Embryonic facial prominence (tissue), 1 donor: Measurements from ENCODE around the gene CRIP2.
A peak's percentile ranks its signal among the peaks of the same experiment; 100 is the strongest.

Experiments
- DNase-seq: peaks from one replicate; pipeline ENCODE4 v3.0.0-alpha.2; 2016; ENCODE audit errors: extremely low spot score

The CRIP2 gene

DNA sequence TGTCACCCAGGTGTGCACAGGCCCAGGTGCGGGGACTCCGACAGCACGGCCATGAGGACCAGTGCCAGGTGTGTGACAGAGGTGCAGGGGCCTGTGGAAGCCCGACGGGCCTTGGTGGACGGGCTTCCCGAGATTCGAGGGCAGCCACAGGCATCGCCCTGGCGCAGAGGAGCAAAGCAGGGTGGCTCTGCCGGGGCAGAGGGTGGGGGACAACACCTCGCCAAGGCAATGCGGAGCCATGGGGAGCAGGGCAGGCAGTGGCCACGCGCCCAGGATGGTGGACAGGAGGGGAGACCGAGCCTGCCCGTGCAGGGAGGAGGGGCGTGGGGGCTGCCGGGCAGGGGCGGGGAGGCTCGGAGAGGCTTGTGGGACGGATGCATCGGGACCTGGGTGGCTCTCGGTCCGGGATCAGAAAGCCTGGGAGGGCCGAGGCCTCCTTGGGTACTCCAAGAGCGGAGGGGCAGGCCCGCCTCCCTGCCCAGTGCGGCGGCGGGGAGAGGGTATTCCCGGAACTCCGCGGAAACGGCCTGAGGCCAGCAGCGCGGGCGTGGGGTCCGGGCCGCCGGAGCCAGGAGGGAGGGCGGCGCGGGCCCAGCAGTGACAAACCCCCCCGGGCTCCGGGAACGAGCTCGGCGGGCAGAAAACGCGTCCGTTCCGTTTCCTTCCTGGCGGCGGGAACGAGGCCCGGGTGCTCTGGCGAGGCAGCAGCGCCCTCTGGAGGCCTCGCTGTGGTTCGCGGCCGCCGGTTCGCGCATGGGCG lies 53.4 kb downstream of the CRIP2 start:
- peak; percentile 28 for DNase-seq

DNA sequence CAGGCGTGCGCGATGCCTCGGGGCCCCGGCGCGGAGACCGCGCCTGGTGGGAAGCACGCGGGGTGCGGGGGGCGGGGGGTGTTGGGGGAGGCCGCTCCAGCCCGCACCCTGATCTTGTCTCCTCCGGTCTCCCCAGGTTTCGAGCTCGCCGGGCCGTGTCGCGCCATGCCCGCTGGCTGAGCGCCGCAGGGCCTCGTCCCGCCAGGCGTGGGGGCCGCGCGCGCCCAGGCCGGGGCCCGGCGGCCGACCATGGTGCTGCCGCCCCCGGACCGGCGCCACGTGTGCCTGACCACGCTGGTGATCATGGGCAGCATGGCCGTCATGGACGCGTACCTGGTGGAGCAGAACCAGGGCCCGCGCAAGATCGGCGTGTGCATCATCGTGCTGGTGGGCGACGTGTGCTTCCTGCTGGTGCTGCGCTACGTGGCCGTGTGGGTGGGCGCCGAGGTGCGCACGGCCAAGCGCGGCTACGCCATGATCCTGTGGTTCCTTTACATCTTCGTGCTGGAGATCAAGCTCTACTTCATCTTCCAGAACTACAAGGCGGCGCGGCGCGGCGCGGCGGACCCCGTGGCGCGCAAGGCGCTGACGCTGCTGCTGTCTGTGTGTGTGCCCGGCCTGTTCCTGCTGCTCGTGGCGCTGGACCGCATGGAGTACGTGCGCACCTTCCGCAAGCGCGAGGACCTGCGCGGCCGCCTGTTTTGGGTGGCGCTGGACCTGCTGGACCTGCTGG lies 54.1 kb downstream of the CRIP2 start:
- DNase-seq: no peak

DNA sequence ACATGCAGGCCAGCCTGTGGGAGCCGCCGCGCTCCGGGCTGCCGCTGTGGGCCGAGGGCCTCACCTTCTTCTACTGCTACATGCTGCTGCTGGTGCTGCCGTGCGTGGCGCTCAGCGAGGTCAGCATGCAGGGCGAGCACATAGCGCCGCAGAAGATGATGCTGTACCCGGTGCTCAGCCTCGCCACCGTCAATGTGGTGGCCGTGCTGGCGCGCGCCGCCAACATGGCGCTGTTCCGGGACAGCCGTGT lies 54.6 kb downstream of the CRIP2 start:
- no peak for DNase-seq
